GM12801 (cell line): ENCODE measurements around the gene CREM.

ENCODE experiments used
- TF ChIP-seq, protein P1 (sequence below): IDR thresholded peaks from one replicate; pipeline ENCODE4 v1.5.1; 2011; ENCODE audit warnings: control low read depth; ENCODE audit not compliant: insufficient read length; ENCODE audit errors: extremely low read depth

CREM gene

GRCh38 chr10:35124540-35124939 is 2.1 kb upstream of the CREM start:
- TF ChIP-seq, protein P1, sequence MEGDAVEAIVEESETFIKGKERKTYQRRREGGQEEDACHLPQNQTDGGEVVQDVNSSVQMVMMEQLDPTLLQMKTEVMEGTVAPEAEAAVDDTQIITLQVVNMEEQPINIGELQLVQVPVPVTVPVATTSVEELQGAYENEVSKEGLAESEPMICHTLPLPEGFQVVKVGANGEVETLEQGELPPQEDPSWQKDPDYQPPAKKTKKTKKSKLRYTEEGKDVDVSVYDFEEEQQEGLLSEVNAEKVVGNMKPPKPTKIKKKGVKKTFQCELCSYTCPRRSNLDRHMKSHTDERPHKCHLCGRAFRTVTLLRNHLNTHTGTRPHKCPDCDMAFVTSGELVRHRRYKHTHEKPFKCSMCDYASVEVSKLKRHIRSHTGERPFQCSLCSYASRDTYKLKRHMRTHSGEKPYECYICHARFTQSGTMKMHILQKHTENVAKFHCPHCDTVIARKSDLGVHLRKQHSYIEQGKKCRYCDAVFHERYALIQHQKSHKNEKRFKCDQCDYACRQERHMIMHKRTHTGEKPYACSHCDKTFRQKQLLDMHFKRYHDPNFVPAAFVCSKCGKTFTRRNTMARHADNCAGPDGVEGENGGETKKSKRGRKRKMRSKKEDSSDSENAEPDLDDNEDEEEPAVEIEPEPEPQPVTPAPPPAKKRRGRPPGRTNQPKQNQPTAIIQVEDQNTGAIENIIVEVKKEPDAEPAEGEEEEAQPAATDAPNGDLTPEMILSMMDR: no peak

DNA sequence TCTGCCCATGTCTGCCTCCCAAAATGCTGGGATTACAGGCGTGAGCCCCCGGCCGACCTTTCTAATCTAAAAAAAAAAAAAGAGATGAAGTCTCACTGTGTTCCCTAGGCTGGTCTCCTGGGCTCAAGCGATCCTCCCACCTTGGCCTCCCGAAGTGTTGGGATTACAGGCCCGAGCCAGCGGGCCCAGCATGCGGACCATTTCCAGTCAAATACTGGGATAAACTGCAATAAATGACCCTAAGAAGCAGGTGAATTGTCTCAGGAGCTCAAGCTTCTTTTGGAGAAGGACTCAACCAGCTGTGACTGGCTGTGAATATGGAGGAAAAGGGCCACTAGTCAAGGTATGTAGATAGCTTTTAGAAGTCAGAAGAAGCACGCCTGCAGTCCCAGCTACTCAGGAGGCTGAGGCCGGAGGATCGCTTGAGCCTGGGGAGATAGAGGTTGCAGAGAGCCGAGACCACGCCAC is 550 bp upstream of the CREM start:
- TF ChIP-seq, protein P1: no peak

DNA sequence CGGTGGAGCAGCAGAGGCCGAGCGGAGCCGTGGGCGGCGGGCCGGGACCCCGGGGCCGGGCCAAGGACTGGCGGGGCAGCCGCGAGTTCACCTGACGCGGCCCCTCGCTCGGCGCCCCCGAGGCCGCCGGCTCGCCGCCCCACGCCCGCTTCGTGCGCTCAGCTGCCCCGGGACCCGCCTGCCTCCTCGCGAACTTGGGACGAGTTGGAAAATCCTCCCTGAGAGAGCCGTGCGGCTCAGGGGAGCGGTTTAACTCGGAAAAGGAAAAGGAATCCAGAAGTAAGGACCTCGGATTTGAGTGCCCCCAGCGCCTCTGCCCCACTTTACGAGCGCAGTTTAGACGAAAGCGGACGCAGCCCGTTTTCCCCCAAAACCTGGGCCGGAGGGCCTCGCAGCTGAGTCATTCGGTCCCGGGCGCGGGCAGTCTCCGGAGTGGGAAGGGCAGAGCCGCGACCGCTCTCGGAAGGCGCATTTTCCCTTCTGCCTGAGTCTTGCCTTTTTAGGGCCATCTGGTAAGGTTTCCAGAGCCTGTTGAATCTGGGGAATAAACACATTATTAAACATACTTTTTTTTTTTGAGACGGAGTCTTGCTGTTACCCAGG is 744 bp downstream of the CREM start:
- TF ChIP-seq, protein P1: no peak

- TF ChIP-seq, protein P1: no peak
Observed at GRCh38 chr10:35129185-35129674, 2.6 kb downstream of the CREM start.

- TF ChIP-seq, protein P1: no peak
Observed at GRCh38 chr10:35130663-35131062, 4.0 kb downstream of the CREM start.

DNA sequence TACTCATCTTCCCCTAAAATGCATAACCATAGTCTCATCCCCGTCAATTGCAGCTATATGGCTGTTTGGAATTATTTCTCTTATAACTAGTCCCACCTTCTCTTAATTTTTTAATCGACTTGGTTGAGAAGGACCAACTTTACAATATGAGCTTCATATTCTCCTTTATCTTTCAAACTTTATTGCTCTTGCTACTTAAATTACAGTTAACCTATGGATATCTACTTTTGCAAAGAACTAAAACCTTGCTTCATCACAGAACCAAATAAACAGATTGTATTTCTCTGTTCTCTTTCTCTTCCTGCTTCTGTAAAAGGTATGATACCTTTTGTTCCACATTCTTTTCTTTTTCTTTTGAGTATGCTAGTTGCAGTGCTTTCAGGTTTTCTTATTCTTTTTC is 6.1 kb downstream of the CREM start:
- TF ChIP-seq, protein P1: no peak

DNA sequence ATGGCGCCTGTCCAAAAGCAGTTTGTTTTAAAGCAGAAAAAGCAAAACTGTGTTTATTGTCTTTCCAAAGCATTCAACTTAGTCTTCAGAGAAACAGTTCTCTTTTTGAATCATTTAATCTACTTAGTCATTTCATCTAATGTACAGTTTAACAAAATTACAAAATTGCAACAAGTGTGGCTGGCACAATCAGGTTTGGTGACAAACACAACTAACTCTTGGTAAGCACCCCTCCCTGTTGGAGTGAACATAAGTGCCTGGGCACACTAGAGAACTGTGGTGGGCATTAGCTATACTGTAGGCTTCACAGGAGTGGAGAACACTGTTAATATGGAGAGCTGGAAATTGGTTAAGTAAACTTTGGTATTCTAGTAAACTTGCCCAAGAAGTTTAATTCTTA is 6.9 kb downstream of the CREM start:
- TF ChIP-seq, protein P1: no peak
